ENCODE measurements around the gene NFASC.

Gene NFASC

DNA sequence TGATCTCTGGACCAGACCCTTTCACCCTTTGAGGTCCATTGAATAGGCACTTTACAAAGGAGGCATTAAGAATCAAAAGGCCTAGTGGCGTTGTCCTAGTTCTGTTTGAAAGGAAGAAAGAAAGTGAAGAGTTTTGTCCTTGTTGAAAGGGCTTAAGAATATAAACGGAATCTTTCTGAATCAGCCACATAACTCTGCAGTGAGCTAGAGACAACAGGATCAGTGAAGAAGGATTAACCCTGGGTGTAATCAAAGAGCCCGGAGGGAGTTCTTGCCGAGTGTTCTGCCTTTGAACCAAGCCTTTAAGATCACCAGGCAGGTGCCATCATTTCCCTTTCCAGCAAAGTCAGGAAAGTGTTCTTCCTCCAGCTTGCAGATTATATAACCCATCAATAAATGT lies 117.5 kb downstream of the NFASC start:
- DNase-seq: no peak

DNA sequence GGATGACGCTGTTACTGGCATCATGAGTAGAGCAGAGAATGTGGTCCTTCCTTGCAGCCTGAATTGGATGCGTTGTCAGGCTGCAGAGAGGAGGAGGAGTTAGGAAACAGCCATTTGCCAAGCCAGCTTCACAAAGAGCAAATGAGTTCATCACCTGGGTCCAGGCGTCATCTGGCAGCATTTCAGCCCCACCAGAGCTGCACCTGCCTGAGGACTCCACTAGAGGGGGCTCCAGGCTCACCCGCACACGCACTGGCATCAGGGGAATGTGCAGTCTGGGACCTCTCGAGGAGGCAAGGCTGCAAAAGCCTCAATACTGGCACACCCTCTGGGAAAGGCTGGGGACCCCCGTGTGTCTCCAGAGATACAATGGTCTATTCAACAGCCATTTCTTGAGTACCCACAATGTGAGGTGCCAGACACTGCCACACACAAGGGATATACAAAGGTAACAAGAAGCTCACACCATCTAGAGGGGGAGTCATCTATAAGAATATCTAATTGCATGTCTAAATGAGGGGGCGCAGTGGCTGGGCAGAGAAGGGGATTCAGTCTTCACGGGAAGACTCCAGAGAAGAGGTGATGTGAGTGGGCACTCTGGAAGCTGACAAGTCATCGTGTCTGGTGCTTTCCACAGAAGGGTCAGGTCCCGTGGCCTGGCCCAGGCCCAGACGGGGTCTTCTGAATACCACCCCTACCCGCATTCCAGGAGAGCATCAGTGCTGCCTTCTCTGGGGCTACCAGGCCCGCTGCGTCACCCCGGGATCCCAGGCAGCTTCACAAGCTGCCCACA lies 118.8 kb downstream of the NFASC start:
- peak; percentile 16 for DNase-seq

DNA sequence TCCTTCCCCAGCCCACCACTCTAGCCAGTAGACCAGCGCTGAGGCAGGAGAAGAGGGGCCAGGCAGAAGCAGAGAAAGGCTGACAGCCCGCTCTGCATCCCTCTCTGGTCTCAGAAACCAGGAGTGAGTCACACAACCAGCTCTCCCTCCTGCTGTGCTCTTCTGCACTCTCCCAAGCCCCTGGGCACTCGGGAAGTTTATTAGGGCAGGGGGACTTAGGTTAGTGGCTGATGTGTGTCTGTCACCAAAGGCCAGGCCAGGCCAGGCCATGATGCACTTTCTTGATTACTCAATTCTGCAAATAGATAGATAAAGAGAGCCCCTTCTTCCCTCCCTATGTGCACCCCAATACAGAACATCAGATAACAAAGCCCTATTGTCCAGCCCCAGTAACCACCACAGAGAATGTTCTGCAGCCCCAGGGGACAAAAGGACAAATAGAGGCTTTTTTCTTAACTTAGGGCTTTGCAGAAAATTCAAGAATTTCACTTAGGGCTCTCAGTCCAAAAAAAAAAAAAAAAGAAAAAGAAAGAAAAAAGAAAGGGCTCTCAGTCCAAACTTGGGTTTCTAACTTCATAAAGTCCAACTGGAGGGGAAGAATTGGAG lies 119.5 kb downstream of the NFASC start:
- no peak for DNase-seq

DNA sequence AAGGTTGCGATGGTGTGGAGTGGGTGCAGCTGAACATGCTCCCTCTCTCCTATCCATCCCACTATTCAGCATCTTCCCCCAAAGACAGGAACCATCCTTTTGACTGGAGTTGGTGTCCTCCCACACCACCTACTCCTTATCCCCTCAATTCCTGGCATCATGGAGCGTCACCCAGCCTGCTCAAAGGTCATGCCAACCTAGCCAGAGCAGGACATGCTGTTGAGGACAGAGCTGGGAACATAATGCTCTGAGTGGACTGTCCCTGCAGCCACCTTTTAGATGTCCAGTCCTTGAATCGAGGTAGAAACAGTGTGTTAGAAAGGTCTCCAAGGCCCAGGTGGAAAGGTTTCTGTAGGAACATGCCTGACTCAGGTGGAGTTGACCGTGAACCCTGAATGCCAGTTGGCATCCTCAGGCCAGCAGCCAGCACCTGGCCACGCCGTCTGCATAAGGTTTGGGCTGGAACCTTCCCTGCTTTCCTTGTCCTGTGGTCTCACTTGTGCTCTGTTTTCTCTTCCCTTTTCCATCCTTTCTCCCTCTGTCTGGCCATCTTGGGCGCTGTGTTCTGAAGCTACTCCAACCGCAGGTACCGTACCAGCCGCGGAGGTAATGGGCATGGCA lies 120.2 kb downstream of the NFASC start:
- no peak for DNase-seq

DNA sequence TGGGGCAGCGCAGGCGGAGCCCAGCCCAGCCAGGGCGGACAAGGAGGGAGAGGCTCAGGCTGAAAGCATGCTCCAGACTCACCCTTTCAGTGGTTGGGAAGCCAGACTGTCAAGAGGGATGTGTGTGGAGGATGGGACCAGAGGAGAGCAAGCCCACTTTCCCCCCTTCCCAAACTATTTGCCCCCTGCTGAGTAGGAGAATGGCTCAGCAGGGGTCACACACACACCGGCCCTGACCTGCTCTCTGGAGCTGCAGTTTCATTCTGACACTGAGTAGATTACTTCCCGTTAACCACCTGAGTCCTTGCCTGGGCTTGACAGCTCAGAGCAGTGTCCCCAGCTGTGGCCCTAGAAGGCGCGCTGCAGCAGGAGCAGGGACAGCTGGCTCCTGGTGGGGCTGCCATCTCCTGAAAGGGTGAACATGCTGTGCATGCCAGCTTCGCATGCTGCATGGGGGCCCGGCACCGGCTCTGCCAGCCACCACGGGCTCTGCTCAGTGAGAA lies 120.7 kb downstream of the NFASC start:
- DNase-seq: no peak

DNA sequence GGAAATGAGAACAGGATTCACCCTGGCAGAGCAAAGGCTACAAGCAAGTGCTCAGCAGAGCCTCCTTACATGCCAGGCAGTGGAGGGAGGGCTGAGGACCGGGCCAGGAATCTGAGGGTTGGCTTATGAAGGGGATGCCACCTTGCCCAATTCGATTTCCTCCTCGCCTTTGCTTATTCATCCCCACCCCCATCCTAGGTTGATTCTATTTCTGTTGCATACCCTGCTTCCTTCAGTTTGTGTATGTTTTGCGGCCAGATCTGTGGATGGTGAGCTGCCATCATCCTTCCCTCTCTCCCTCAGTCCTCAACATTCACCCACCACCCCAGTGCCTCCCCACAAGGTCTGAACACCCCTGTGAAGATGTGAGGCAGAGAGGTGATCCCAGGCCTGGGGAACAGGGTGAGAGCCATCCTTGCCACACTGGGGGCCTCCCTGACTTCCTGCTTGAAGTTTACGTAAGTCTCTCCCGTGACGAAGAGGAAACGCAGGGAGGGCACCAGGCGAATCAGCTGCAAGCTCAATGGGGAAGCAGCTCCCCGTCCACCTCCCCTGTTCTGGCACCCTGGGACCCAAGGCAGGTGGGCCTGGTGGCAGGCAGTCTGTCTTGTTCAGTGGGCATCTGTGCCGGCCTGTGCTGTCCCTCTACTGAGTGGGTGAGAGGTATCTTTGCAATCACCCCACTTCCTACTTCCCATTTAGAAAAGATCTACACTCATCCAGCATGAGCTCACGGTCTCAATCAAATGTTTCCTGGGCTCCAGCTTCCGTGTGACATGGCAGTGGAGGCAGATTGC lies 121.7 kb downstream of the NFASC start:
- no peak for DNase-seq

DNA sequence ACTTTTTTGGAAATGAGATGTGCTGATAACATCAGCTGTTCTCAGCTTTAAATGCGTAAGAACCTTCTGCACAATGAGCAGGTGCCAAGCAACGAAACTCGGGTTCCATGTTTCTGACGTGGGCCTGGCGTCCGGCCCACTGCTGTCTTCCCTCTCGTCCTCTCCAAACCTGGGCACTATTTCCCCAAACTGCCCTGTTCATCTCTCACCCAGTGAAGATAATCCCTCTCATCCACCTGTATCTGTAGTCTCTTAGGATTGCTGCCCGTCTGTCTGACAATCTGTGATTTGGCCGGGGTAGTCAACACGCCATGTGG lies 122.3 kb downstream of the NFASC start:
- no peak for DNase-seq

DNA sequence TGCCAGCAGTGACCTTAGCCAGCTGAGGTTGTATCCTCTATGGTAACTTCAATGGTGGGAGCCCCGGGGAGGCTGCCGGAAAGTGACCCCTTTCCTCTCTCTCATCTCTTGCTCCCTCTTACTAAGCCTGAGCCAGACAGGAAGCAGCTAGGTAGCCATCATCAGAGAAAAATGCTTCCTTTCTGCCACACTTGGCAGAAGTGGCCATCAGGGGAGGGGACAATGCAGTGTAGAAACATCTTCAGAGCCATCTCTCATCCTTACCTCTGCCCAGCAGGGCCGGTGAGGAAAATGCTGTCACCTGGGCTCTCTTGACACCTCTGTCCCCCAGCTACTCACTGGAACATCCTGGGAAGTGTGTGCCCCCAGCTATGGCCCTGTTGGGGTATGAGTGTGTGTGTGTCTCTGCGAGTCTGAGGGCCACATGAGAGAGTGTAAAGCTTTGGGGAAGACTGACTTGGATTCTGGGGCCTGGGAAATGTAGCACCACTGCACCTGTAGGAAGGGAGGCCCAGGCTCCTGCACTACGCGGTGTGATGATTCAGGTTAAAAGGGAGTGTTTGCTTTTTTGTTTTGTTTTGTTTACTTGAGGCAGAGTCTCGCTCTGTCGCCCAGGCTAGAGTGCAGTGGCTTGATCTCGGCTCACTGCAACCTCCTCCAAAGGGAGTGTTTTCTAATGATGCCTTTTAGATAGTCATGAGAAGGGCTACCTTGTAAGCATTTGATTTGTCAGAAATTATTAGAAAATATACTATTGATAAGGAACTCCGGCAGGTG lies 123.6 kb downstream of the NFASC start:
- no peak for DNase-seq

DNA sequence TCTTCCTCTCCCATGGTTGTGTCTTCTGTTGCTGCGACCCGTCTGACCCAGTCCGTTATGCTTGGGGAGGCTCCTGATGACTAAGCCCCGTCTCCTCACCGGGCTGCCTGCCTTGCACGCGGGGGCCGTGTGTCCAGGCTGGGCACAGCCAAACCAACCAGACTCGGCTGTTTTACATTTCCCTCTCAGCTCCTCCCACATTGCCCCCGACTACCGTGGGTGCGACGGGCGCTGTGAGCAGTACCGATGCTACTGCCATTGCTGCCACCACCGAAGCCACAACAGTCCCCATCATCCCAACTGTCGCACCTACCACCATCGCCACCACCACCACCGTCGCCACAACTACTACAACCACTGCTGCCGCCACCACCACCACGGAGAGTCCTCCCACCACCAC lies 126.3 kb downstream of the NFASC start:
- DNase-seq: no peak

DNA sequence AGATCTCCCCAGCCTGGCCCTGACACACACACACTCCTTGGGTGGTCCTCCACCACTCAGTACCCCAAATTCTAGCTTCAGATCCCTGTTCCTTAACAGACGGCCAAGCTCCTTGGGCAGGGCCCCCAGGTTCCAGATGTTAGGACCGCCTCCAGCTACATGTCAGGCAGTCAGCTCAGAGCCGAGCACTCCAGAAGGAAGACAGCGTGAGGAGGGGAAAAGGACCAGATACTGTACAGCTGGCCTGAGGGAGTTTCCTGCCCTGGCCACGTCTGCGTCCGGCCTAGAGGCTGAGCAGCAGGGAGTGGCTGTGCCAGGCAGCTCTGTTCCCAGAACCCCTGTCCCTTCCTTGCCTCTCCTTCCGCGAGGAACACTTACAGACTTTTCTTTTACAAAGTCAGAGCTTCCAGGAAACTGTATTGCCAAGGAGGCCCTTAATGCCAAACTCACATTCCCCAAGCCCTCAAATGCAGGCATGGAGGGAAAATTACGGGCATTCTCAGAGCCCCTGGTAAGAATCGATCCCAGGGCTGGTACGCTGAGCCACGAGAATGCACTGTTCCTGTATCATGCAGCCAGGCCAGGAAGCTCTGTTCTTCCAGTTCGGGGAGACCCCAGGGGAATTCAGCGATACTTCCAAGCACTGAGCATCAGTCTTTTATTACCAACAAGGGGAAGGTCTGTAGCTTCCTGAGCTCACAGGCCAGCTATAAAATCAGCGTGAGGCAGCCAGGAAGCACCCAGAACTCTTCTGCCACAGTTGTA lies 127.1 kb downstream of the NFASC start:
- no peak for DNase-seq

DNA sequence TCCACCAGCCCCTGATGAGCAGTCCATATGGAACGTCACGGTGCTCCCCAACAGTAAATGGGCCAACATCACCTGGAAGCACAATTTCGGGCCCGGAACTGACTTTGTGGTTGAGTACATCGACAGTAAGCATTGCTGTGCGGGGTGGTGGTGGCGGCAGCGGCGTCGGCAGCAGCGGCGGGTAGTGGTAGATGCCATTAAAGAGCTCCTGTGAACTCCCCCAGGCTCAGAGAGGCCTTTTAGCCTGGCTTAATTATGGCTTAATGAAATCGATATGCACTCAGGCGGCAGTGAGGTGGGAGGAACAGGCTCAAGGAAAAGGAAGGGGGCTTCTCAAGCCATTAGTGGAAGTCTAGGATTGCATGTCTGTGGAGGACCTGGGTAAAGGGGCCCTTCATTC lies 130.5 kb downstream of the NFASC start:
- DNase-seq: no peak

DNA sequence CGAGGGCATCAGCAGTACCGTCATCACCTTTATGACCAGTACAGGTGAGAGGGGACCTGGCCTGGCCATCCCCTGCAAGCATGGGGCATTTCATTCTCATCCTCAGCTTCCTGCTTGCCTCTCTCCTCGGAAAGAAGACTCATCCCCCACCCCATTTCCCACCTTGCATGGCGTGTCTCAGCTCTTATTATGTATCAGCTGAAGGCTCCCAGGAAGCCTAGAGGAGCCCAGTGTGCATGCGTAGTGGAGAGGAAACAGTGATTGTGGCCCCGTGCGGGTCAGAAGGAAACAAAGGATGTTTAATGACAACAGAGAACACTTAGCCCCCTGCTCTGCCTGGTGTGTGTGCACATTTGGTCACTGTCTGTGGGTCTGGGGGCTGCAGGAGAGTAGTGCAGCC lies 132.0 kb downstream of the NFASC start:
- DNase-seq: no peak

DNA sequence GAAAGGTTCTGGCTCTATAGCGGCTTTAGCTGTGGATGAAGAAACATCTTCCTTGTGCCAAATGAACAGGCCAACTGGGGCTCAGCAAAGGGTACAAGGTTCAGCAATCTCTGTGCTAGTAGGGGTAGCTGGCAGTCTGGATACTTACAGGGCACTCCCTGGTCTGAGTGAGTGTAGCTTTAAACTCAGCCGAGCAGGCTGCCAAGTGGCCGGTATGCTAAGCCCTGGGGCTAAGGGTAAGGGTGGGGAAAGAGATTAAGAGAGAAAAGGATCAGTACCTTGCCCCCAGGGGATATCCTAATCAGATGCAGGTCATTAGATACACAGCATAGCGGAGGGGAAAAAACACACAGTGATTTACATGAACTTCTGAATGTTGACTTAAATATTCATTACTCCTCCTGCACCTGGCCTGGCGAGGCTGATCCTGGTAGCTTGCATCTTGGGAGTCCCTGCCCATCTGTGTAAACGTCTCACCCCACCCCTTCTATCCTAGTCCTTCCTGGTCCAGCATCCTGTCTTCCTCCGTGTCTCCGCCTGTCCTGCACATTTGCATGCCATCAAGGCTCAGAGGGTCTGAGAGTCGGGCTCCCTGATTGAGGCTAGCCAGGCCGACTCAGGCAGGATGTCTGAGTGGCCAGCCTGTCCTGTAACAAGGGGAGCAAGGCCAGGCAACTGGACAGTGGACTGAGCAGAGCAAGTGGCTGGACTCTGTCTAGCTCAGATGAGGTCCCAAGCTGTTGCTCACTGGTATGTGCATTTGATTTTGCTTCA lies 132.9 kb downstream of the NFASC start:
- no peak for DNase-seq

DNA sequence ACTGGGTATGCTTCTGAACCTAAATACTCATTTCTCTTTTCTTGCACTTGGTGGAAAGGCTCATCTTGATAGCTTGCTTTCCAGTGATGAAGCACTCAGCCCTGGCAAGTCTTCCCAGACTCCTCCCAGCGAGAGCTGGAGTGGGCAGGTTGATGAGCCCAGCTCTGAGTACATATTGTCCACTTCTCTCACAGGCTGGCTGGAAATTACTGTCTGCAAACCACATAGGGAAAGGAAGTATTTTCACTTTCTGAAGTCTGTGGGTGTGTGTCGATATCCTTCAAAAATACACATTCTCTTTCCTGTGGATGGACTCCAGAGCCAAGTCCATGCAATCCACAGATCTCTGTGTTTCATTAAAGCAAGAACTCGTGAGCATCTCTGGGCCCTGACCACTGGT lies 133.7 kb downstream of the NFASC start:
- no peak for DNase-seq

DNA sequence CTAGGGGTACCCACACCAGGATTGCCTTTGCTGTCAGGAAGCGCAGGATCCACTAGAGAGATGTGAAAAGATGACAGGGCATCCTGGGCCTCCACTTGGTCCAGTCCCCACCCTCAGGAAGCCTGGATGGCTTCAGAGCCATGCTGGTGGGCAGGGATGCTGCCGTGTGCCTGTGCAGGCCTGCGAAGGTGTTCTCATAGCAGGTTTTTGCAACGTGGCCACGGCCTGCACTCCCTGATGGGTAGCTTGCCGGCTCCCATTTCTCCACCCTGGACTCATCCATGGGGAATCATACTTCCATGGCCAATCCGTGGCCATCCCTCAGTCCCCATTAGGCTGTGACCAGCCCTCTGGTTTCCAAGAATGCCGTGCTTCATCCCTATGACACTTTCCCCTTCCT lies 138.2 kb downstream of the NFASC start:
- DNase-seq: no peak

DNA sequence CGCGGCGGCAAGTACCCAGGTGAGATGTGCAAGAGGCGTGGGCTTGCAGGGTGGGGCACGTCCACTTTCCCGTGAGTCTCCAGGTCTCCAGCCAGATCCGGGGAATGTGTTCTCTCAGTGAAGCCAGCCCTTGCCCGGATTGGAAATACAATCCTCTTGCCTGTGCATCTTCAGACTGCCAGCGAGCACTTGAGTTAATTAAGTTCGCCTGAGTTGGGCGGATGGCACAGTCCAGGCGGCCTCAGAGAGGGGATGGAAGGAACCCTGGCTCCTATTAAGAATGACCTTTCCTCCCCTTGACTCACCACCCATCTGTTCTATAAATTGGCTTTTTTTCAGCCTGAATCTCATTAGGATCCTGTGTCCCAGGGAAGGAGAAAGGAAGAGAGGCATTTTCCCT lies 139.0 kb downstream of the NFASC start:
- DNase-seq: no peak

DNA sequence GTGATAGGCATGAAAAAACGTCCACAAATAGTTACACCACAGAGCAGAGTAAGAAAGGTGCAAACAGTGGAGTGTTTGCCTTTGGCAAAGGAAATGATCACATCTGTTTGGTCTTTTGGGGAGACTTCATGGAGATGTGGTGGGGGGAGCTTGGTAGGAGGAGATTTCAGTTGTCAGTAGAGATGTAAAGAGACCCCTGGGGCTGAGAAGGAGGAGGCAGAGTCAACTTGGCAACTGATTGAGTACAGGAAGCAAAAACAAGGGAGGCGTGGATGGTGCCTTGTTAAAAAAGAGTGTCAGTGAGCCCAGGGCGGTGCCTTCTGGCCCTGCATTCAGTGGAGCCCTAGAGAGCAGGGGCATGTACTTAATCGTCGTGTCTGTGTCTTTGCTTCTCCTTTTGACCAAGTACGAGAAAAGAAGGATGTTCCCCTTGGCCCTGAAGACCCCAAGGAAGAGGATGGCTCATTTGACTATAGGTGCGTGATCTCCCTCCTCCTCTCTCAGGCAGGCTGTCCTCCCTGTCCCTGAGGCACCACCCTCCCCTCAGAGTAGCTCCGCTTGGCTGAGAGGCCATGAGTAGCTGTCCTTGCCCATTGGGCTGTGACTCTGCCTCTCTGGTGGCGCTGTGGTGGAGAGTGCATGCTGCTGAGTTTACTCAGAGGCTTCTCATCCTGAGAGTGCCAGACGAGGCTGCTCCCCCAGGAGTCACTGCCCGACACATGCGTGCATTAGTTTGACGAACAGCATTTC lies 141.9 kb downstream of the NFASC start:
- DNase-seq: no peak

DNA sequence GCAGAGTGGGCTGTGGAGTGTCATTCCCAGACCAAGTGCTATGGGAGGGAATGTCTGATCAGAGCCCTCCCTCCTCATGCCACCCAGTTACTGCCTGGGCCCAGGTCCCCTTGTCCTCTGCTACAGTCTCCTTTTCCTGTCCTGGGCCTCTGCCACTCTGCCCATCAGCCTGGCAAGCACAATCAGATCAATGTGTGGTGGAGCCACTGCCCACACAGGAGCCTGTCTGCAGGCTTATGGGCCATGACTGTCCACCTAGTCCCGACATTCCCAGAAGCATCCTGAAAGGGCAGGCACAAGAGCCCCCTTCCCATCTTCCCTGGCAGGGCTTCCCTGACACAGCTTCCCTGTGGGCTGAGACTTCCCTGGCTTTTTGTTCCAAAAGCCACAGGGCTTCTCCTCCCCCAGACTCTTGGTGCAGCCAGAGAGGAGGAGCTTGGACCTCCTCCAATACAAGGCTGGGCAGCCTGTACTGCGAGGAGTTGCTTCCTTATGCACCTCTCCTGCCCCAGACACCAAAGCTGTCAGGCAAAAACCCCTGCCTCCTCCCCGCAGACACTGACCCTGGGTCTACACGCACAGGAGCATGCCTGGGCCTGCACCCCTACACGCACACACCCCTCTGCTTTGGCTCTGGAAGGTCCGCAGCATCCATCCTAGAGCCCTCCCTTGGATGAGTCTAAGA lies 143.2 kb downstream of the NFASC start:
- DNase-seq: no peak

DNA sequence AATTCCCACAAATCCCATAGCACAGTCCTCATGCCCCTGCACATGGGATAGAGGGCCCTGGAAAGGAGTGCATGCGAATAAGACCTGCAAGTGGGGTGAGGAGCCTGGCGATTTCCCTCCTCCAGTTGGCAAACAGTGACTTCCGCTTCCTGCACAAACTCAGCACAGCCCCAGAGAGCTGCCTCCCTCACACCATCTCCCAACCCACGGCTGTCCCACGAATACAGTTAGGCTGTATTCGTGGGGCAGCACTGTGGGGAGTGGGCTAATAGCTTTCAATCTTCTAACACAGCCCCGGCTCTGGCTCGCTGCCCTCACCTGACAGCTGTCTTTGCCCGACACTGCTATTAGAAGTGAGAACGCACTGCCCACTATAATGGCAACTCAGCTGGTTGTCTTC lies 144.1 kb downstream of the NFASC start:
- DNase-seq: no peak

DNA sequence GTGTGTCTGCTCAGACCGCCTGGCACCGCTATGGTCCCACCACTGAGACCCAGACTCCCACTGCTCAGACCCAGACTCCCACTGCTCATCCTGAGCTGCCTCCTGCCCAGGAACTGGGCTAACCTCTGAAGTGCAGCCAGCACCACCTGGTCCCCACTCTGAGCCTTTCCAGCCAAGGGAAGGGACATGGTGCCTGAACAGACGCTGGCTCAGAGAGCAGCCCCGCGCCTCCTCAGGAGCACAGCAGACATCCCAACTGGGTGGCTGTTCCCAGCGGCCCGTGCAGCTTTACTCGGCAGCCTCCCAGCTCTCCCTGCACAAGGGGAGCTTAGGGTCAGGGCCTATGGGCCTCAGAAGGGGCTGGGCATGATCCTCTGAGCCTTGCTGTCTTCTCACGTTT lies 144.6 kb downstream of the NFASC start:
- DNase-seq: no peak
